NCI-H345 treated with DMSO at 0.1 percent for 48 hours (cell line): ENCODE measurements around the gene EVC2.

ENCODE experiments used
- DNase-seq: peaks from one replicate; lab custom pipeline; 2025; ENCODE audit not compliant: unreplicated experiment; lab: John Stamatoyannopoulos, UW

The EVC2 gene

DNA sequence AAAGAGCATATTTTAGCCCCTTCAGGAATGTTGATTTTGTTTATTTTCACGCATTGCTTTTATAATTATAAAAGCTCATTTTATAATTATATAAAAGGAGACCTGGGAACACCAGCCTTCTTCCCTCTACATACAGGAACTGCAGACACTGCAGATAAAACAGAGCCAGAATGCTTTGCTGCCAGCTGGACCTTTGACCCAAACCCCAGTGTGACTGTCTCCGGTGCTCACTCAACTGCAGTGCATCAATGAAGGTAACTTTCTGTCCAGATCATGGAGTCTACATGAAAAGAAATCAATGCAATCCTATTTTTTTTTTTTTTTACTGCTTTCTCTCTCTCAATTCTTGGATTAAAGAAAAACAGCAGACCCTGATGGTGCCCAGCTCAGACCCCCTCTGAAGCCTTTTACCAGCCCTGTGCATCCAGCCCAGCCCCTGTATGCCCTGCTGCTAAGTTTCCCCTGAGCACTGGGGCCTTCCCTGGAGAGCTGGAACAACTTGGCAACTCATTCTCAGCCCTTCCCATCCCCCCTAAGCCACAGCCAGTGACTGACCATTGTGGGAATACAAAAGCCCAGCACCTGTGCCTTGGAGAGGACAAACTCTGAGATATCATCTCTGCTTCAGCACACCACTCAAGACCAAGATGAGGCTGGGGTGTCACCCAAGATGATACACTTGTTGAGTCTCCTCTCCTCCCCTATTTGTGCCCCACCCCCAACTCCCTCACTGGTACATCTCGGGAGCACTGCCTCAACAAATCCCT lies 182.1 kb downstream of the EVC2 start:
- DNase-seq: no peak

DNA sequence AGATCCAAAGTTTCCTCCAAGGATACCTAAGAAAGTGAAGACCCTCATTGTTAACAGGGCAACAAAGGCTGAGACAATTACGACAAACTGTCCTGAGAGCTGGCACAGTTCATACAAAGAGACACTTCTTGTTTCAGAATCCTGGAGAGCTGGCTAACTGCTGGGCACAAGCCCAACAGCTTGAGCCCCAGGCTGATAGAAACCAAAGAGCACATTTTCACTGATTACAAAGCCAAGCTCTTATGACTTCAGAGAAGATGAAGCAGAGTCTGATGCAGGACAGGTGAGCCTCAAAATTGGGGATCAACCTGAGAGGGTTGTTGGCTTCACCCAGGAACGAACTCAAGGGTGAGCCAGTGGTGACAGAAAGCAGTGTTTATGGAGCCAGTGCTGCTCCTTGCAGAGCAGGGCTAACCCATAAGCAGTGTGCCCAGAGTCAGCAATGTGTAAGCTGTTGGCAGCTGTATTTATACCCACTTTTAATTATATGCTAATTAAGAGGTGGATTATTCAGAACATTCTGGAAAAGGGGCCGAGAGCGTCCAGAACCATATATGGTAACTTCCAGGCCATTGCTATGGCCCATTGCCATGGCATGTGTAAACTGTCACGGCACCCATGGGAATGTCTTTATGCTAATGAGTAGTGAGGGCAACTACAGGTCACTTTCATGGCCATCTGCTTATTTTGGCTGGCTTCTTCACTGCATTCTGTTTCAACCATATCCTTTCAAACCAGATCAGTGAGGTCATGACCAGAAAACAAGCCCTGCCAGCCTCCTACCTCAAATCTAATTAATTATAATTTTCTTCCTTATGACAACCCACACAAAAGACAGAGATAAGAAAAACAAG lies 183.7 kb downstream of the EVC2 start:
- no peak for DNase-seq

DNA sequence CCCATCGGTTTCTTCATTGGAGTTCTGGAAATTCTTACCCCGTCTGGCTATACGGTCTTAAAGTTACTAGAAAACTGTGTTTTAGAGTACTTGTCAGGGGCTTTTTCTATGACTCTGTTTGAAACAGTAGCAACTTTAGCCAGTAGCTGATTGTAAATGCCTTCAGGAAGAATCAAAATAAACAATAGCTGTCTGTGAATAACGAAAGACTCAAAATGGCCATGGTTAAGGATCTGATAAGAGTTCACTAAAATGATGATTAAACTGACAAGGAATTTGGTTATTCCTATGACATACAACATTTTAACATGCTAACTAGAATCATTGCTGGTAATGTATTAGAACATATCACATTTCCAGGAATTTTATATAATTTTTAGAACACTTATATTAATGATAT lies 191.0 kb downstream of the EVC2 start:
- DNase-seq: no peak

DNA sequence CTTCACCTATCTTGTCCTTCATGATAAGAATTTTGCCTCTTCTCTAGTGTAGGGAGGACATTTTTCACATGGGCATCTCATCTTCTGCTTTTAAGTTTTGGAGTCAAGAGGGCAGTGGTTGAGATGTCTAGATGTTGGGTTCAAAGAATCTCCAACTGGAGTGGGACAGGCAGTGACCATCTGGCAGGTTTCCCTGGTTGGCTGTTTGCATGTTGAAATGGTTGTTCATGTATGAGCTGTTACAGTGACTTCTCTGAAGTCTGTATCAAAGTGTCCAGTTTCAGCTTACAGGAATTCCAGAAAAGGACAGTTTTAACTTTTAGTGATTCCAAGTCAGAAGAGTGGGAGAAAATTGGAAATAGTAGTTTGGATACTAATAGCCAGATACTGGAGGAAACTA lies 192.7 kb downstream of the EVC2 start:
- DNase-seq: no peak
